ENCODE measurements around the gene NDUFAF3. TPM values are rescaled to one million over a fixed set of nuclear protein-coding genes. Genes with fewer than 3 reads are reported as not detected.
A peak's percentile ranks its signal among the peaks of the same experiment; 100 is the strongest.

NDUFAF3 gene
- total RNA-seq, 1 experiment from 2014 or later: 40.7 TPM

DNA sequence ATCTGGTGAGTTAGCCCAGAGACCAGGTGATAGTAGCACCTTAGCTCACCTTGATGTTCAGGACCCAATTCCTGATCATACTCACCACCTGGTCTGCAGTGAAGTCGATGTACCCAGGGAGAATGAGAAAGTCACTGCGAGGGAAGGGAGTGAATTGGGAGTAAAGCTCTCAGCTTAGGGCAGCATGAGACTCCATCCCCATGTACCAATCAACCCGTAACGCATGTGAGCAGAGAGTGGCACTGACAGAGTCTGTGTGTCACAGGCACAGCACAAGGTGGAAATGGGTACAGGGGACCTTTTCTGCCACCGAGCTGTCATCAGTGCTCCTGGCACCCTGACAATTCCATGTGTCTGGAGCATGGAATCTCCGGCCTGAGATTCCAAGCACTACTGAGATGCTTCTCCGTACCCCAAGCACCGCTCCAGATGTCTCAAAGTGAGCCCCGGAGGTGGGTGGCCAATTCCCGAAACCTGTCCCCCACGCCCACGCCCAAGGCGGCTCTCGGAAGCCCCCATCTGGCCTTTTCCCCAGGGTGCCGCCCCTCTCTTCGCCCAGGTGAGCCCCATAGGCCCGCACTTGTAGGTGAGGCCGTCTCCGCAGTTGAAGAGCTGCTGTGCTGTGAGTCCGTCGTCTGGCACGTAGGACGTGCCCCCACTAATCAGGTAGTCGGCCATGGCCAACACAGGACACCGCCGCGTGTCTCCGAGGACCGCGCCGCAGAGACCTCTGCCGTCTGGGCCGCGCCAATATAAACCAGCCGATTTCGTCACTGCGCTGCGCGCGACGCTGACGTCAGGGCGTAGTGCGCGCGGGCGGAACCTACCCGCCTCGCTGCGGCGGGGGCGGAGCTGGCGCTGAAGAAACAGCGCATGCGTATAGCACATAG is 7.0 kb downstream of the NDUFAF3 start, which contains the start of gene IMPDH2:
IMPDH2 (minus strand) TSS at position 726 of the 890 bp plus-strand sequence; CDS start at position 678, 48 bp downstream.
- peak within 1 kb of the TSS; percentile 72 for H3K14ac ChIP-seq (ENCODE audit: insufficient read depth, low read length)
- no peak within 1 kb of the TSS for H3K18ac ChIP-seq (ENCODE audit: insufficient read length, low read depth, low read length)
- H4K91ac ChIP-seq (ENCODE audit: insufficient read length, low read depth, low read length): no peak within 1 kb of the TSS
- no peak within 1 kb of the TSS for H2BK12ac ChIP-seq (ENCODE audit: insufficient read length, low read depth, low read length)
- peak within 1 kb of the TSS; percentile 98 to 99 (median 98); a peak in 6 of 7 replicates for H3K27ac Mint-ChIP-seq
- peaks cover 62 to 93% (median 75%) of the 10 kb centered on the region in 3 experiments for H3K36me3 Mint-ChIP-seq (ENCODE audit: insufficient read depth in 1 of 3, low read depth in 3 of 3)
- H4K5ac ChIP-seq (ENCODE audit: insufficient read length, low read depth, low read length): no peak within 1 kb of the TSS
- H3K4me3 Mint-ChIP-seq: peak within 1 kb of the TSS; percentile 90 to 96
- no peaks in the 10 kb centered on the region for H3K27me3 ChIP-seq (ENCODE audit: insufficient read depth, low read length)
- peaks cover 13 to 20% of the 10 kb centered on the region in 2 experiments for H3K4me1 Mint-ChIP-seq
- H2BK120ac ChIP-seq (ENCODE audit: low read depth, low read length, poor library complexity, severe bottlenecking): no peak within 1 kb of the TSS
- H3K9me3 Mint-ChIP-seq: no peaks in the 10 kb centered on the region
- TF ChIP-seq, protein P1, sequence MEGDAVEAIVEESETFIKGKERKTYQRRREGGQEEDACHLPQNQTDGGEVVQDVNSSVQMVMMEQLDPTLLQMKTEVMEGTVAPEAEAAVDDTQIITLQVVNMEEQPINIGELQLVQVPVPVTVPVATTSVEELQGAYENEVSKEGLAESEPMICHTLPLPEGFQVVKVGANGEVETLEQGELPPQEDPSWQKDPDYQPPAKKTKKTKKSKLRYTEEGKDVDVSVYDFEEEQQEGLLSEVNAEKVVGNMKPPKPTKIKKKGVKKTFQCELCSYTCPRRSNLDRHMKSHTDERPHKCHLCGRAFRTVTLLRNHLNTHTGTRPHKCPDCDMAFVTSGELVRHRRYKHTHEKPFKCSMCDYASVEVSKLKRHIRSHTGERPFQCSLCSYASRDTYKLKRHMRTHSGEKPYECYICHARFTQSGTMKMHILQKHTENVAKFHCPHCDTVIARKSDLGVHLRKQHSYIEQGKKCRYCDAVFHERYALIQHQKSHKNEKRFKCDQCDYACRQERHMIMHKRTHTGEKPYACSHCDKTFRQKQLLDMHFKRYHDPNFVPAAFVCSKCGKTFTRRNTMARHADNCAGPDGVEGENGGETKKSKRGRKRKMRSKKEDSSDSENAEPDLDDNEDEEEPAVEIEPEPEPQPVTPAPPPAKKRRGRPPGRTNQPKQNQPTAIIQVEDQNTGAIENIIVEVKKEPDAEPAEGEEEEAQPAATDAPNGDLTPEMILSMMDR (conservative IDR thresholded peaks at IDR 0.05): 0 out of 3 replicates have a peak, but pooled peaks have one; percentile 9
- peak within 1 kb of the TSS; percentile 76 for H3K9ac ChIP-seq (ENCODE audit: extremely low read depth, insufficient read length, low read length)
- H2BK15ac ChIP-seq (ENCODE audit: low read depth, low read length): no peak within 1 kb of the TSS
- no peaks in the 10 kb centered on the region for H3K79me1 ChIP-seq (ENCODE audit: insufficient read depth, low read depth, low read length, poor library complexity, severe bottlenecking)
- peaks cover 7% of the 10 kb centered on the region for H4K20me1 ChIP-seq (ENCODE audit: control insufficient read depth, insufficient read depth, insufficient read length)
- H3K23ac ChIP-seq (ENCODE audit: insufficient read length, low read depth, low read length): no peak within 1 kb of the TSS
- no peaks in the 10 kb centered on the region for H3K9me3 ChIP-seq (ENCODE audit: control insufficient read depth, low read depth, low read length)
- H2BK5ac ChIP-seq (ENCODE audit: insufficient read length, low read length): no peak within 1 kb of the TSS
- no peak within 1 kb of the TSS for H4K8ac ChIP-seq (replicated peaks; ENCODE audit: insufficient read length, low read depth, low read length)
- H2AFZ ChIP-seq (ENCODE audit: low read length): no peak within 1 kb of the TSS
- no peak within 1 kb of the TSS for H3K27ac ChIP-seq (ENCODE audit: insufficient read length, low read depth, low read length)
- no peak within 1 kb of the TSS for H2BK20ac ChIP-seq (ENCODE audit: low read depth, low read length, poor library complexity, severe bottlenecking)
- no peak within 1 kb of the TSS for H3K56ac ChIP-seq (ENCODE audit: insufficient read length, low read depth, low read length)
- no CpG with 5 or more reads among the region's 55 CpGs for WGBS (ENCODE audit: extremely low coverage, insufficient read length, low lambda C conversion rate)
- H3K27me3 Mint-ChIP-seq (ENCODE audit: low read depth): no peaks in the 10 kb centered on the region; the same call in none of the 2 replicates
- H3K4ac ChIP-seq (ENCODE audit: low read depth, low read length): no peak within 1 kb of the TSS
- H2AK5ac ChIP-seq (ENCODE audit: insufficient read length, low read length): no peak within 1 kb of the TSS
- H3K4me2 ChIP-seq (ENCODE audit: insufficient read depth, insufficient read length, low read length): peak within 1 kb of the TSS; percentile 81
- H3K4me1 ChIP-seq (ENCODE audit: insufficient read depth, low read length): no peaks in the 10 kb centered on the region
- peaks cover 3% of the 10 kb centered on the region for H3K23me2 ChIP-seq (ENCODE audit: insufficient read length, low read depth, low read length, poor library complexity, severe bottlenecking)
- H3T11ph ChIP-seq (ENCODE audit: low read length): no peak within 1 kb of the TSS
- peak; percentile 92 for DNase-seq
- no peaks in the 10 kb centered on the region for H3K79me2 ChIP-seq (ENCODE audit: insufficient read depth, low read length)

Data from H9 (cell line).